HG03342 (cell line): ENCODE results near the gene OR7C1.
"Not testable (repeated sequence)": the region's sequence is repeated elsewhere in the genome, so short reads cannot be mapped to it uniquely, and the experiment has no call there.

Source experiments
- ATAC-seq: cut with Tn5 transposase; IDR thresholded peaks from one replicate; pipeline ENCODE4 v1.9.1; 2021; ENCODE audit warnings: mild to moderate bottlenecking, moderate library complexity; ENCODE audit not compliant: unreplicated experiment

The OR7C1 gene

DNA sequence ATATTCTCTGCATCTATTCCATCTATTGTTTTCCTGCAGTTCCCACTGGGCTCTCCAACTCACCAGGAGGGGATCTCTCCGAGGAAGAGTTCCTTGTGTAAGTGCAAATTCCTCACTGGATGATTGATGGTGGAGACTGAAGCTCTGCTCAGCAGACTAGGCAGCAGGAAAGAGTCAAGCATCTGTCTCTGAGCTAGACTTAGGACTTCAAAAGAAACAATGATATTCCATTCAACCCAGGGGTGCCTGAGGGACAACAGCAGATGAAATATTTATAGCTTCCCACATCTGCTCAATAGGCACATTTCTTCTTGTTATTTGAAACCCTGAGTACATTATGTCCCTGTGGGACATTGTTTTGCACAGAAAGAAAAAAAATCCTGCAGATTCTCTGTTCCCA is at the start of gene OR7C1, which contains the start of gene OR7A5:
Gene OR7C1 (minus strand): TSS at position 175 of the 400 bp plus-strand sequence. CDS start 35,049 bp downstream, outside the sequence.
Gene OR7A5 (minus strand): TSS at position 175 of the 400 bp plus-strand sequence. CDS start 6,944 bp downstream, outside the sequence.
- no peak for ATAC-seq

- ATAC-seq = no peak
Measured at GRCh38 chr19:14871619-14872230, 36.7 kb upstream of the OR7C1 start.

DNA sequence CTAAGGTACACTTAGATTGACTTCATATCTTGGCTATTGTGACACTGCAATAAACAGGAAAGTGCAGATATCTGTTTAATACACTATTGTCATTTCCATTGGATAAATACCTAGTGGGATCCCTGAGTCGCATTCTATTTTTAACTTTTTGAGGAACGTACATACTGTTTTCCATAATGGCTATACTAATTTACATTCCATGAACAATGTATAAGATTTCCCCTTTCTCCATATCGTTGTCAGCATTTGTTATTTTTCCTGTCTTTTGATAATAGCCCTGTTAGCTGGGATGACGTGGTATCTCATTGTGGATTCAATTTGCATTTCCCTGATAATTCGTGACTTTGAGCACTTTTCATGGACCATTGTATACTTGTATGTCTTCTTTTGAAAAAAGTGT is 33.5 kb upstream of the OR7C1 start:
- no peak for ATAC-seq

GRCh38 chr19:14848822-14849221 is 13.8 kb upstream of the OR7C1 start, which contains the start of gene OR7A10:
Gene OR7A10 (minus strand): TSS chr19:14848922. CDS start chr19:14841877, 7,045 bp downstream.
- no peak for ATAC-seq

DNA sequence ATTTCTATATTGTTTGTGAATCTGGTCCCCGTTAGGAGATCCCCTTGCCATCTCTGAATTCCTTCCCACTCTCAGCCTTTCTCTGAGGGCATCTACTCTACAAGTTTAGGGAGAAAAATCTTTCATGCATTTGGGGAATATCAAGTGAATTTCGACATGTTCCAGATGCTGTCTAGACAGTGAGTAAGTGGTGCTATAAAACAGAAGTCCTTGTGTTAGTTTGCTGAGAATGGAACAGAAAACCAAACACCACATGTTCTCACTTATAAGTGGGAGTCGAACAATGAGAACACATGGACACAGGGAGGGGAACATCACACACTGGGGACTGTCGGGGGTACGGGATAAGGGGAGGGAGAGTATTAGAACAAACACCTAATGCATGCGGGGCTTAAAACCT is 8.6 kb upstream of the OR7C1 start:
- no peak for ATAC-seq

GRCh38 chr19:14843169-14843568 is 8.2 kb upstream of the OR7C1 start:
- no peak for ATAC-seq

GRCh38 chr19:14840206-14840605 is 5.2 kb upstream of the OR7C1 start:
- no peak for ATAC-seq

- no peak for ATAC-seq
Measured at GRCh38 chr19:14837391-14837790, 2.4 kb upstream of the OR7C1 start.

GRCh38 chr19:14830702-14831101 is 4.3 kb downstream of the OR7C1 start:
- no peak for ATAC-seq

DNA sequence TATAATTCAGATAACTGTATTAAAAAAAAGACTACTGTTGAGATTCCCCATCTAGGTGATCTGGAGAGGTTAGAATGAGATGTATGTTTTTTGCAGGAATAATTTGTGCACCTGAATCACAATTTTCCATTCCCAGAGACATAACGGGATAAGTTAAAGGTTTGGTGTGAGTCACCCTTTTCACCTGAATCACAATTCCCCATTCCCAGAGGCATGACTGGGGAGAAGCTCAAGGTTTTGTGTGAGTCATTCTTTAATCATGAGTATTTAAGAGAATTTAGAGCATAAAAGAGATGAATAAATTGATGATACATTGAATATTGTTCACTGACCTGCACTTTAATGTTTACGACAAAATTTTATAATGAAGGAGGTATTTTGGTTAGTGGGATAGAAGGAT is 9.0 kb downstream of the OR7C1 start:
- ATAC-seq = no peak

DNA sequence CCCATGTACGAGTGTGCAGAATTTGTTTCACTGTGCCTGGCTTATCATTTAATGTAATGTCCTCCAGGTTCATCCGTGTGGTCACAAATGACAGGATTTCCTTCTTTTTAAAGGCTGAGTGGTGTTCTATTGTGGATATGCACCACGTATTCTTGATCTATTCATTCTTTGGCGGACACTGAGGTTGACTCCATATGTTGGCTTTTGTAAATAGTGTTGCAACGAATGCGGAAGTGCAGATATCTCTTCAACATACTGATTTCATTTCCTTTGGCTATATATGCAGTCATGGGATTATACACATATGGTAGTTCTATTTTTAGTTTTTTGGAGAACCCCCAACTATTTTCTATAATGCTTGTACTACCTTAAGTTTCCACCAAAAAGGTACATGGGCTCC is 13.0 kb downstream of the OR7C1 start:
- no peak for ATAC-seq

DNA sequence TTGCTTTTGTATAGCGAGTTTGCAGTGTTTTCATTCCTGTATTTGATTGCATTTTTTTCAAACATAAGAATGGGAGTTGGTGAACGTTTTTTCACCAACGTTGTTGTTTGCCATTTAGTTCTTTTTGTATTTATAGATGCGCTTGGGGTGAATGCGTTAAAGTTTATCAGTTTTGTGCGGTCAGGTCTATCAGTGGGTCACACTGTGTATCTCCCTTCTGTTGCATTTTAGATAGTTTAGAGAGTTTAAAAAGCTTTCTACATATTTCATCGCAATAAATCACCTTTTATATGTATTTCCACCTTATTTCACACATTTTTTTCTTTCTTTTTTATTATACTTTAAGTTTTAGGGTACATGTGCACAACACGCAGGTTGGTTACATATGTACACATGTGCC is 16.4 kb downstream of the OR7C1 start:
- no peak for ATAC-seq

DNA sequence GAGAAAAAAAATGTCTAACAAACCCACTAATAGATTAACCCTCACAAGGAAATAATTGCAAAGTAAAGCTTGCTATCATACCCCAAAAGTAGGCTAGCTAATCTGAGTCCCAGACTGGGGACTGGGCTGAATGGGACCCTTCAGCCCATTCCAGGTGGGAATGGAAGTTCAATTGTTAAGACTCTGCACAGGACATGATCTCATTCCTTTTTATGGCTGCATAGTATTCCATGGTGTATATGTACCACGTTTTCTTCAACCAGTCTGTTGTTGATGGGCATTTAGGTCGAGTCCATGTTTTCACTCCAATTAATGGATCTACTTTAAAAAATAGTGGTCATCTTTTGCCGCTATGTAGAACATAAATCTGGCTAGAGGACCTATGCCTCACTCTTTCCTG is 17.9 kb downstream of the OR7C1 start:
- ATAC-seq = no peak

- no peak for ATAC-seq
Measured at GRCh38 chr19:14814982-14815652, 19.9 kb downstream of the OR7C1 start.

DNA sequence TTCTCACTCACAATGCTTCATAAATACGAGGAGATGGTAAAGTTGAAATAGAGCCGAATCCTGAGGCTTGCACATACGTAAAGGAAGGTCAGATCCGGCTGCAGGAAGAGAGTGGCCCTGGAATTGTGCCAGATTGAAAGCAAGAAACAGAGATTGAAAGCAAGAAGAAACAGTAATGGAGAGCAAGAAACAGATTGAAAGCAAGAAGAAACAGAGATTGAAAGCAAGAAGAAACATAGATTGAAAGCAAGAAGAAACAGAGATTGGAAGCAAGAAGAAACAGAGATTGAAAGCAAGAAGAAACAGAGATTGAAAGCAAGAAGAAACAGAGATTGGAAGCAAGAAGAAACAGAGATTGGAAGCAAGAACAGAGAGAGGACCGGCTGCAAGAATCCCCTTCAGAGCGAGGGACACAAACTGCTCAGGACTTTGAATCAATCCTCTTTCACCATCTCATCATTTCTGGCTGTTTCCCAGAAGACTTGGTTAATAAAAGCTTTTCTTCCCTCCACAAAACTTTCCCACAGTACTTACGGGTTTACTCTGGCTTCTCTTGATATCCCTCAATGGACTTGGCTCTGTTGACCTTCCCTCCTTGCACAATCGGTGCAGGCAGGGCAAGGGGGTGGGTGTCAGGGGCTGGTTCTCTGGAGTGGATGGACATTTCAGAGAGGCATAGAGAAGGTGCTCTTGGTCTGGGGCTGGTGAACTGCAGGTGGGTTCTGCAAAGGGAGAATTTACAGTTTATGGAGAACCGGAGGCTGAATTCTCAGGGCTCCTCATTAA is 25.5 kb downstream of the OR7C1 start:
- ATAC-seq = no peak

- no peak for ATAC-seq
Measured at GRCh38 chr19:14804765-14805164, 30.2 kb downstream of the OR7C1 start.

DNA sequence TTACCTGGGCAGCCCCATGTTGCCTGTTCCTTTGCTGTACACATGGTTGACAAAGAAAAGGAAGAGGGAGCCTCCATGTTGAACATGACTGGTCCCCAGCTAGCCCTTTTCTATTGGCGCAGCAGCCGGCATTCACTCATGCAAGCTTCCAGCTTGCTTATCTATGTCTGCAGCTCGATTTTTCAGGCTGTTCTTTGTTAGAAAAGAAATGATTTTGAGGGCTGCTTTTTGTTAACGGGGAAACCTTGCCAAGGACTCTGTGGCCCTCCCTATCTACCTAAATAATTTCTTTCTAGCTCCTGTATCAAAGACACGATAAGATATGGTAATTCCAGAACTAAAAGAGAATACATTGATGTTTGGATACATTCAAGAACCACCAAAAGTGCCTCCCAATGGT is 36.2 kb downstream of the OR7C1 start:
- no peak for ATAC-seq

DNA sequence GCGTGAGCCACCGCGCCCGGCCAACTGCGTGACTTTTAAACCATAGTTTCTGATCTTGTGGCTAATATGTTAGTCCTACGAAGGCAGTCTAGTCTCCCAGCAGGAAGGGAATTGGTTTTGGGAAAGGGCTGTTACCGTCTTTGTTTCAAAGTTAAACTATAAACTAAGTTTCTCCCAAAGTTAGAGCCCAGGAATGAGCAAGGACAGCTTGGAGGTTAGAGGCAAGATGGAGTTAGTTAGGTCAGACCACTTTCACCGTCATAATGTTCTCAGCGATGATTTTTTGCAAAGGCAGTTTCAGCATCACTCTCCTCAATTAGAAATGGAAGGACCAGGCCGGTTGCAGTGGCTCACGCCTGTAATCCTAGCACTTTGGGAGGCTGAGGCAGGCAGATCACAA is 39.0 kb downstream of the OR7C1 start:
- no peak for ATAC-seq

GRCh38 chr19:14795078-14795721 is 39.8 kb downstream of the OR7C1 start:
- no peak for ATAC-seq

GRCh38 chr19:14792250-14792649 is 42.7 kb downstream of the OR7C1 start:
- ATAC-seq = not testable (repeated sequence)

DNA sequence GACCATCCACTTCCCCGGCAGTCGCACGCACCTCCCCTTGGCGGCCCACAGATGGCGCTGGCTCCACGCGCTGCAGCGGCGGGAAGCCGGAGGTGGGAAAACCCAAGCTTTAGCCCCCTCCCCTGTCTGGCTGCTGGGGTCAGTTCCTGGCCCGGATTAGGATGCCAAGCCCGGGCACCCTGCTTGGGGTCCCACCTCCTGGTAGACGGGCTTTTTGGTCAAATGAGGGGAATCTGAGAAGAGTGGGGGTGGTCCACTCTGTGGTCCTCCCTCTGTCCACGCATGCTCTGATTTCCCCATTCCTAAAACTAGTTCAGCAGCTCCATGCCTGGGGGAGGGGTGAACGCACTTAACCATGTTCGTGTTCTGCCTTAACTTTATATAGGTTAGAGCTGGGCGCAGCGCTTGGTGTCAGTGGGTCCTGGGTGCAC is 48.5 kb downstream of the OR7C1 start:
- ATAC-seq = no peak
